MM.1S (cell line): ENCODE data around the gene ADRA2C.

ENCODE experiments used
- DNase-seq: peaks from one replicate; pipeline ENCODE4 v3.0.0-alpha.2; 2015
- H2AFZ ChIP-seq: fragments of 300-600 bp; sonication (generic); 2 replicates; pipeline ENCODE4 v1.6.0; 2016; ENCODE audit warnings: antibody characterized with exemption, low read length
- H3F3A ChIP-seq: fragments of 300-600 bp; sonication (generic); 2 replicates; pipeline ENCODE4 v1.6.1; 2016; ENCODE audit warnings: mild to moderate bottlenecking, antibody characterized with exemption, low read length, moderate library complexity, mixed read lengths; ENCODE audit not compliant: insufficient read depth
- H3K27ac ChIP-seq: fragments of 300-600 bp; sonication (generic); 2 replicates; pipeline ENCODE4 v1.5.1; 2016; ENCODE audit warnings: mild to moderate bottlenecking, low read length
- H3K27me3 ChIP-seq: fragments of 300-600 bp; sonication (generic); replicated peaks from 2 replicates; pipeline ENCODE4 v1.6.0; 2016; ENCODE audit warnings: low read length; ENCODE audit not compliant: insufficient read depth
- H3K36me3 ChIP-seq: fragments of 300-600 bp; sonication (generic); replicated peaks from 2 replicates; pipeline ENCODE4 v1.6.1; 2016; ENCODE audit warnings: mild to moderate bottlenecking, low read length, mixed read lengths; ENCODE audit not compliant: insufficient read depth
- H3K4me1 ChIP-seq: fragments of 300-600 bp; sonication (generic); 2 replicates; pipeline ENCODE4 v1.6.1; 2016; ENCODE audit warnings: low read length, mixed read lengths
- H3K4me2 ChIP-seq: fragments of 300-600 bp; sonication (generic); 2 replicates; pipeline ENCODE4 v1.6.0; 2016; ENCODE audit warnings: low read depth, low read length
- H3K4me3 ChIP-seq: fragments of 300-600 bp; sonication (generic); 2 replicates; pipeline ENCODE4 v1.5.1; 2016; ENCODE audit warnings: low read length, mixed read lengths
- H3K79me2 ChIP-seq: fragments of 300-600 bp; sonication (generic); 2 replicates; pipeline ENCODE4 v1.6.1; 2016; ENCODE audit warnings: mixed run types, low read length, mixed read lengths
- H3K9ac ChIP-seq: fragments of 300-600 bp; sonication (generic); 2 replicates; pipeline ENCODE4 v1.6.1; 2016; ENCODE audit warnings: low read length, mixed read lengths
- H3K9me2 ChIP-seq: fragments of 300-600 bp; sonication (generic); replicated peaks from 2 replicates; pipeline ENCODE4 v1.6.1; 2016; ENCODE audit warnings: mild to moderate bottlenecking, low read length, mixed read lengths; ENCODE audit not compliant: insufficient read depth
- H3K9me3 ChIP-seq: fragments of 300-600 bp; sonication (generic); replicated peaks from 2 replicates; pipeline ENCODE4 v1.6.1; 2016; ENCODE audit warnings: mild to moderate bottlenecking, low read length, mixed read lengths; ENCODE audit not compliant: insufficient read depth
- H4K20me1 ChIP-seq: fragments of 300-600 bp; sonication (generic); 2 replicates; pipeline ENCODE4 v1.6.1; 2016; ENCODE audit warnings: mild to moderate bottlenecking, low read length, moderate library complexity, mixed read lengths; ENCODE audit not compliant: insufficient read depth
- EZH2 ChIP-seq: fragments of 300-600 bp; sonication (generic); optimal IDR thresholded peaks from 2 replicates; pipeline ENCODE3; 2017; ENCODE audit warnings: low read depth, mild to moderate bottlenecking, antibody characterized with exemption, low read length, mixed read lengths
- EZH2phosphoT487 ChIP-seq: fragments of 300-600 bp; sonication (generic); IDR thresholded peaks from 2 replicates; pipeline ENCODE4 v1.6.1; 2018; ENCODE audit warnings: antibody characterized with exemption, low read length
- TF ChIP-seq, protein P1 (sequence below): fragments of 300-600 bp; sonication (generic); IDR thresholded peaks from 2 replicates; pipeline ENCODE4 v1.5.1; 2016; ENCODE audit warnings: antibody characterized with exemption, low read length, mixed read lengths

The ADRA2C gene

GRCh38 chr4:3801931-3802550 lies 35.9 kb downstream of the ADRA2C start:
- H3K9ac ChIP-seq, result no peak overlapping the region
- no peaks in the 10 kb centered on the region for H3K36me3 ChIP-seq
- no peak overlapping the region for H3K27ac ChIP-seq
- H3K9me3 ChIP-seq, result no peaks in the 10 kb centered on the region
- no peaks in the 10 kb centered on the region for H4K20me1 ChIP-seq
- peaks cover 90% of the 10 kb centered on the region for H3K27me3 ChIP-seq
- H3F3A ChIP-seq, result no peaks in the 10 kb centered on the region
- H3K9me2 ChIP-seq, result no peaks in the 10 kb centered on the region
- H3K4me3 ChIP-seq, result no peak overlapping the region
- H3K4me1 ChIP-seq, result no peaks in the 10 kb centered on the region
- H3K4me2 ChIP-seq, result no peak overlapping the region
- no peak overlapping the region for H2AFZ ChIP-seq
- TF ChIP-seq EZH2, result no peak
- DNase-seq, result no peak
- no peaks in the 10 kb centered on the region for H3K79me2 ChIP-seq

DNA sequence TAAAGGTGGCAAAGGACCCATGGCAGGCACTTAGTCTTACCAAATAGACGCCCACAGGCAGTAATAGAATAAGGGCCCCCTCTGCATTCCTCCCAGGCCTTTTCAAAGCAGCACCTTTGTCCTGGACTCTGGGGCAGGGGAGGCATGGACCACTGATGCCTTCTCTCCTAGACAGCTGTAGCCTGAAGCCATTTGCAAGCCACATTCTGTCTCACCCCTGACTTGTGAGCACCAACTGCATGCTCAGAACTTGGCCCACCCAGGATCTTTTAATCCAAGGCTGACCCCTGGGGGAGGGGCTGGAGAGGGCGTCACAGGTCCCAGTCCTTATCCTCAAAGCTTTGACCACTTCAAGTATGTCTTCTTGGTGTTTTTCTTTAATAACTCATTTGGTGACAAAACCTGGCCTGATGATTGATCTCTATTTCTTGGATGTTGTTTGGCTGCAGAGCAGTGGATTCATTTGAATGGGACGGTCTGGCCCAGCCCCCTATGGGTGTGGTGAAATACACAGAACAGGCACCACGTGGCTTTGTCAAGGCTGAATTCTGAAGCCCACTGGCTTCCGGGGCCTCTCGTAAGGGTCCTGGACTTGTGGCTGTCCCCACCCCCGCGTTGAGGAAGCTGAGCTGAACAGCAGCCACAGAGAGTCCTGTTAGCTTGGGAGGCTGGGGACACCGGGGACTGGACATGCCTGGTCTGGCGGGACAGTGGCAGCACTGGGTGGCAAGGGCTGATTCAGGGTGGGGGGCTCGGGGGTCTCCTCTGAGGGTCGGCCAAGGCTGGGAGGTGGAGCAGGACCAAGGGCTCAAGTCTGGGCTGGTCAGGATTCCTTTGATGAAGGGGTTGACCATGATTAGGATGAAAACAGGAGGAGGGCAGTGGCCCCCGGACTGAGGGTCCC lies 36.6 kb downstream of the ADRA2C start:
- H3F3A ChIP-seq, result no peaks in the 10 kb centered on the region
- no peak overlapping the region for H2AFZ ChIP-seq
- H3K4me1 ChIP-seq, result no peaks in the 10 kb centered on the region
- no peak overlapping the region for H3K4me3 ChIP-seq
- H3K9ac ChIP-seq, result no peak overlapping the region
- DNase-seq, result no peak
- no peaks in the 10 kb centered on the region for H3K79me2 ChIP-seq
- peaks cover 93% of the 10 kb centered on the region for H3K27me3 ChIP-seq
- TF ChIP-seq, protein P1, sequence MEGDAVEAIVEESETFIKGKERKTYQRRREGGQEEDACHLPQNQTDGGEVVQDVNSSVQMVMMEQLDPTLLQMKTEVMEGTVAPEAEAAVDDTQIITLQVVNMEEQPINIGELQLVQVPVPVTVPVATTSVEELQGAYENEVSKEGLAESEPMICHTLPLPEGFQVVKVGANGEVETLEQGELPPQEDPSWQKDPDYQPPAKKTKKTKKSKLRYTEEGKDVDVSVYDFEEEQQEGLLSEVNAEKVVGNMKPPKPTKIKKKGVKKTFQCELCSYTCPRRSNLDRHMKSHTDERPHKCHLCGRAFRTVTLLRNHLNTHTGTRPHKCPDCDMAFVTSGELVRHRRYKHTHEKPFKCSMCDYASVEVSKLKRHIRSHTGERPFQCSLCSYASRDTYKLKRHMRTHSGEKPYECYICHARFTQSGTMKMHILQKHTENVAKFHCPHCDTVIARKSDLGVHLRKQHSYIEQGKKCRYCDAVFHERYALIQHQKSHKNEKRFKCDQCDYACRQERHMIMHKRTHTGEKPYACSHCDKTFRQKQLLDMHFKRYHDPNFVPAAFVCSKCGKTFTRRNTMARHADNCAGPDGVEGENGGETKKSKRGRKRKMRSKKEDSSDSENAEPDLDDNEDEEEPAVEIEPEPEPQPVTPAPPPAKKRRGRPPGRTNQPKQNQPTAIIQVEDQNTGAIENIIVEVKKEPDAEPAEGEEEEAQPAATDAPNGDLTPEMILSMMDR, result no peak
- TF ChIP-seq EZH2phosphoT487 (no peak), EZH2 (no peak)
- no peaks in the 10 kb centered on the region for H4K20me1 ChIP-seq
- H3K36me3 ChIP-seq, result no peaks in the 10 kb centered on the region
- no peaks in the 10 kb centered on the region for H3K9me3 ChIP-seq
- no peak overlapping the region for H3K4me2 ChIP-seq
- H3K27ac ChIP-seq, result no peak overlapping the region
- no peaks in the 10 kb centered on the region for H3K9me2 ChIP-seq

- Histone ChIP-seq H4K20me1 (no peaks in the 10 kb centered on the region), H3K79me2 (no peaks in the 10 kb centered on the region)
These were observed 37.3 kb downstream of the ADRA2C start for GRCh38 chr4:3803475-3803847.

More at GRCh38 chr4:3803475-3803847, 37.3 kb downstream of the ADRA2C start:
- Histone ChIP-seq H3K9ac (no peak overlapping the region), H3K27ac (no peak overlapping the region), H3K4me3 (no peak overlapping the region), H3K4me2 (no peak overlapping the region), H3K9me2 (no peaks in the 10 kb centered on the region), H3K27me3 (peaks cover 93% of the 10 kb centered on the region), H3K9me3 (no peaks in the 10 kb centered on the region), H3K36me3 (no peaks in the 10 kb centered on the region), H2AFZ (no peak overlapping the region), H3K4me1 (no peaks in the 10 kb centered on the region), H3F3A (no peaks in the 10 kb centered on the region)
- no peak for DNase-seq
- no peak for TF ChIP-seq EZH2phosphoT487
- no peak for TF ChIP-seq EZH2
- TF ChIP-seq, protein P1, result no peak
